ENCODE results near the gene WASF3.

DNA sequence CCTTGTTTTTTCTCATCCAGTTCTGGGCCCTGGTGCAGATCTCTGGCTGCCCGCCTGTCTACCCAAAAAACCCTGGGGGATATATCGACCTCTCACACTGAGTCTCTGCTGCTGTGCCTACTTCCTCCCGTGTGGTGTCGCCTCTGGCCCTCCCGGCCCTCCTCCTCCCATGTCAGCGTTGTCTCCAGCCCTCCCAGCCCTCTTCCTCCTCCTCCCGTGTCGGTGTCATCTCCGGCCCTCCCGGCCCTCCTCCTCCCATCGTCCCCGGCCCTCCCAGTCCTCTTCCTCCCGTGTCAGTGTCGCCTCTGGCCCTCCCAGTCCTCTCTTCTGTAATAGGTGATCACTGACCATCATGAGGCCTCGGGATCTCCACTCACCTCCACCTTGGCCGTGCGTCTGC is 121.3 kb downstream of the WASF3 start:
- TF ChIP-seq, protein P1, sequence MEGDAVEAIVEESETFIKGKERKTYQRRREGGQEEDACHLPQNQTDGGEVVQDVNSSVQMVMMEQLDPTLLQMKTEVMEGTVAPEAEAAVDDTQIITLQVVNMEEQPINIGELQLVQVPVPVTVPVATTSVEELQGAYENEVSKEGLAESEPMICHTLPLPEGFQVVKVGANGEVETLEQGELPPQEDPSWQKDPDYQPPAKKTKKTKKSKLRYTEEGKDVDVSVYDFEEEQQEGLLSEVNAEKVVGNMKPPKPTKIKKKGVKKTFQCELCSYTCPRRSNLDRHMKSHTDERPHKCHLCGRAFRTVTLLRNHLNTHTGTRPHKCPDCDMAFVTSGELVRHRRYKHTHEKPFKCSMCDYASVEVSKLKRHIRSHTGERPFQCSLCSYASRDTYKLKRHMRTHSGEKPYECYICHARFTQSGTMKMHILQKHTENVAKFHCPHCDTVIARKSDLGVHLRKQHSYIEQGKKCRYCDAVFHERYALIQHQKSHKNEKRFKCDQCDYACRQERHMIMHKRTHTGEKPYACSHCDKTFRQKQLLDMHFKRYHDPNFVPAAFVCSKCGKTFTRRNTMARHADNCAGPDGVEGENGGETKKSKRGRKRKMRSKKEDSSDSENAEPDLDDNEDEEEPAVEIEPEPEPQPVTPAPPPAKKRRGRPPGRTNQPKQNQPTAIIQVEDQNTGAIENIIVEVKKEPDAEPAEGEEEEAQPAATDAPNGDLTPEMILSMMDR (IDR thresholded peaks at IDR 0.05) = no peak
- no peak for TF ChIP-seq POLR2A (IDR thresholded peaks at IDR 0.05)

Data from esophagus squamous epithelium (tissue), 4 donors.